T-cell (primary cell): ENCODE data around the gene CAMKV. TPM values are rescaled to one million over a fixed set of nuclear protein-coding genes. Genes with fewer than 3 reads are reported as not detected.

Source experiments
- ATAC-seq, 4 experiments: fragments of 200-7000 bp in 3 of 4; fragments of 150-1000 bp in 1 of 4; cut with Tn5 transposase; replicated peaks in 1 of 4; 1 replicate in 3 of 4; 2 replicates in 1 of 4; pipeline ENCODE4 v1.10.0; 2021; ENCODE audit warnings: moderate library complexity in 3 of 4, mild to moderate bottlenecking in 2 of 4, moderate number of reproducible peaks in 1 of 4
- CTCF ChIA-PET, 2 donors: fragments of 300-600 bp; sonication (Branson Sonifier 250); formaldehyde crosslinking; loops; one replicate each; lab custom pipeline; 2022; ENCODE audit warnings: antibody characterized with exemption in 2 of 2; lab: Charles Lee
- POLR2A ChIA-PET, 2 donors: fragments of 300-600 bp; sonication (Branson Sonifier 250); formaldehyde crosslinking; loops; one replicate each; lab custom pipeline; 2022; ENCODE audit warnings: antibody characterized with exemption in 2 of 2; lab: Charles Lee
- DNase-seq, 35 experiments: peaks; one replicate each; pipeline versions ENCODE4 v3.0.0 to v3.0.0-alpha.2; 2013 to 2023
- H3K27ac ChIP-seq: one replicate; pipeline ENCODE4 v1.5.1; 2013; ENCODE audit warnings: low read length
- H3K27me3 ChIP-seq, 2 experiments: replicated peaks in 1 of 2; 1 replicate in 1 of 2; 2 replicates in 1 of 2; pipeline versions ENCODE4 v1.6.1 to v1.7.0; 2013; ENCODE audit warnings: low read length in 1 of 2, mixed read lengths in 1 of 2; ENCODE audit not compliant: control insufficient read depth in 2 of 2, insufficient read depth in 2 of 2; ENCODE audit errors: extremely low read depth in 1 of 2
- H3K36me3 ChIP-seq, 2 donors: 1 replicate in 1 of 2; 2 replicates in 1 of 2; pipeline versions ENCODE4 v1.6.1 to v1.7.0; 2013; ENCODE audit warnings: low read length in 1 of 2; ENCODE audit not compliant: control insufficient read depth in 2 of 2, insufficient read depth in 1 of 2; ENCODE audit errors: extremely low read depth in 1 of 2
- H3K4me1 ChIP-seq, 2 experiments: 1 replicate in 1 of 2; 2 replicates in 1 of 2; pipeline versions ENCODE4 v1.6.1 to v1.7.0; 2013; ENCODE audit warnings: low read length in 2 of 2, mixed read lengths in 1 of 2; ENCODE audit not compliant: insufficient read depth in 2 of 2, control insufficient read depth in 1 of 2; ENCODE audit errors: extremely low read depth in 1 of 2
- H3K4me3 ChIP-seq, 2 donors: 1 replicate in 1 of 2; 2 replicates in 1 of 2; pipeline versions ENCODE4 v1.5.1 to v1.7.0; 2013; ENCODE audit warnings: mild to moderate bottlenecking in 2 of 2, low read length in 1 of 2, moderate library complexity in 1 of 2; ENCODE audit not compliant: control insufficient read depth in 1 of 2; ENCODE audit errors: extremely low read depth in 1 of 2
- H3K9me3 ChIP-seq: 2 replicates; pipeline ENCODE4 v1.7.0; 2013
- H3K27ac Mint-ChIP-seq, 2 donors: one replicate each; pipeline ENCODE4 v1.8.0; 2020 to 2021; ENCODE audit warnings: mild to moderate bottlenecking in 2 of 2, mixed read lengths in 2 of 2
- H3K27me3 Mint-ChIP-seq, 2 donors: one replicate each; pipeline ENCODE4 v1.8.0; 2021 to 2022; ENCODE audit warnings: mixed read lengths in 2 of 2
- H3K36me3 Mint-ChIP-seq: one replicate; pipeline ENCODE4 v1.8.0; 2021; ENCODE audit warnings: mixed read lengths
- H3K4me1 Mint-ChIP-seq, 3 donors: one replicate each; pipeline ENCODE4 v1.8.0; 2020 to 2022; ENCODE audit warnings: mixed read lengths in 3 of 3, mild to moderate bottlenecking in 1 of 3
- H3K4me3 Mint-ChIP-seq, 3 donors: one replicate each; pipeline ENCODE4 v1.8.0; 2020 to 2022; ENCODE audit warnings: mild to moderate bottlenecking in 3 of 3, mixed read lengths in 3 of 3, moderate library complexity in 3 of 3
- H3K9me3 Mint-ChIP-seq, 3 donors: one replicate each; pipeline ENCODE4 v1.8.0; 2020 to 2022; ENCODE audit warnings: mixed read lengths in 3 of 3
- WGBS: methylation state at CpG from one replicate; pipeline ENCODE4 v1.1.5; 2013; ENCODE audit warnings: missing lambda C conversion rate; ENCODE audit not compliant: insufficient coverage; 5-methylcytosine and 5-hydroxymethylcytosine counted together
- total RNA-seq, 35 experiments: library from RNA in 6 of 35; stranded (reverse) in 6 of 35; fragments of 120-200 nt in 1 of 35; gene quantifications; one replicate each; pipeline versions ENCODE4 v1.2.1 to v1.2.4 and lab custom pipeline; 2013 to 2026

The CAMKV gene
- total RNA-seq, 5 donors from 2014 or later (not counting 1 experiment from before 2014, with no cell fraction given) = 0.18 to 0.35 (median 0.28) TPM; not detected in 2

DNA sequence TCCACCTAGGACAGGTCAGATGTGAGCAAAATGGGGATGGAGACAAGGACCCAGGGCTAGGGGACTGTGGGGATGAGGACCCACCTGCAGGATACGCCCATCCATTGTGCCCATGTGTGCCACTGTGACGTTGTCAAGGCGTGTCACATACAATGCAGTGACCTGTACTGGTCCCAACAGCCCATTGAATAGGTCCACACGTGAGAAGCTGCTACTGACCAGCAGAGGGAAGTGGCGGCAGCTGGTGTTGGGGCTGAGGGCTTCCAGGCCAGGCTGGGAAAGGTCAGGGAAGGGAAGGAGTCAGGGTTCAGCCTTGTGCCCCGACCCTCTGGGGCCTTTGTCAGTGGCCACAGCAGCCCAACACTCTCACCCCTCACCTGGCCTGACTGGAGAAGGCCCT, 29.3 kb upstream of the CAMKV start:
- Histone ChIP-seq H3K4me1 (peaks cover 2 to 9% of the 10 kb centered on the region in 2 experiments), H3K4me3 (no peak overlapping the region), H3K27ac (no peak overlapping the region), H3K36me3 (no peaks in the 10 kb centered on the region), H3K9me3 (no peaks in the 10 kb centered on the region), H3K27me3 (no peaks in the 10 kb centered on the region)
- 79% methylated on average over 3 of the region's 6 CpGs for WGBS
- H3K36me3 Mint-ChIP-seq = no peaks in the 10 kb centered on the region
- ChIA-PET CTCF (no interaction called here), POLR2A (no interaction called here)
- H3K9me3 Mint-ChIP-seq = no peaks in the 10 kb centered on the region
- no peak overlapping the region for H3K4me3 Mint-ChIP-seq
- no peak overlapping the region for H3K27ac Mint-ChIP-seq
- ATAC-seq = no peak
- H3K4me1 Mint-ChIP-seq = peaks cover 3 to 9% (median 5%) of the 10 kb centered on the region in 3 donors
- no peaks in the 10 kb centered on the region for H3K27me3 Mint-ChIP-seq
- DNase-seq = no peak

DNA sequence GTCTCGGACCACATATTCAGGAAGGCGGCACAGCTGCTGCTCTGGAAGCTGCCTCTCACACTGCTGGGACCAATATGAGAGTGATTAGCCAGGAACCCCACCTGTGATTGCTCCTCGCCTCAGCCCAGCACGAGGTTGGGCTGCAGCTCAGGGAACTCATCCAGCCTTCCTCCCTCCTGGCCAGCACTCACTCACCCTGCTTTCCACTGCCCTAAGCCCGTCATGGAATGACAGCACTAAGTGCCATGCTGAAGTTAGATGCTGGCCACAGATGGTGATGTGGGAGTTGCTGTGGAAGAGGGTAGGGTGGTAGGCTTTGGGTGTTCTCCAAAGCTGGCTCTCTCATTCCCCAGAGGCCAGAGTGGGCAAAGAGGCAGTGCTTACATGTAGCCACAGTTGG, 26.6 kb upstream of the CAMKV start:
- ATAC-seq (no peak), DNase-seq (no peak)
- Histone ChIP-seq H3K27ac (no peak overlapping the region), H3K27me3 (no peaks in the 10 kb centered on the region), H3K9me3 (no peaks in the 10 kb centered on the region), H3K4me1 (no peaks in the 10 kb centered on the region), H3K4me3 (no peak overlapping the region), H3K36me3 (no peaks in the 10 kb centered on the region)
- 94% methylated on average over 2 of the region's 5 CpGs for WGBS
- no peaks in the 10 kb centered on the region for H3K36me3 Mint-ChIP-seq
- no peak overlapping the region for H3K27ac Mint-ChIP-seq
- no peak overlapping the region for H3K4me3 Mint-ChIP-seq
- no peaks in the 10 kb centered on the region for H3K9me3 Mint-ChIP-seq
- peaks cover 0 to 3% (median 1%) of the 10 kb centered on the region in 3 donors for H3K4me1 Mint-ChIP-seq
- ChIA-PET CTCF (no interaction called here), POLR2A (interaction anchor here in 1 of 2 donors (0.5 kb wide), 1 partner anchor 18 kb away, joined by 6 read pairs; no protein-coding TSS in a partner anchor)
- H3K27me3 Mint-ChIP-seq = no peaks in the 10 kb centered on the region

DNA sequence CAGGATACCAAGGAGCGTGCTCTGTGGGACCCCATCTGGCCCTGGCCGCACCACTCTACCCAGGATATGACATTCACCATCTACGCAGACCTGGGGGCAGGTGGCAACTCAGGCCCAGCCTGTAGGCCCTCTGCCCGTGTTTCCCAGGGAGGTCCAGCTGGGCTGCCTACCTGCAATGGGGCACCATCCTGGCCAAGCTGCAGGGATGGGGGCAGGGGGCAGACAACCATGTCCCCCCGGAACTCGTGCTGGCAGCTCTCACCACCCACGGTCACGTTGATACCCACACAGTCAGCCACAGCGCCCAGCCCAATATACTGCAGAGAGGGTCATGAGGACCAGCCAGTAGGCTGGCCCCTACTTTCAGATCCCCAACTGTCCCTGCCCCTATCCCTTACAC, 26.1 kb upstream of the CAMKV start:
- no peaks in the 10 kb centered on the region for H3K36me3 Mint-ChIP-seq
- H3K9me3 Mint-ChIP-seq = no peaks in the 10 kb centered on the region
- no peaks in the 10 kb centered on the region for H3K4me1 Mint-ChIP-seq
- ChIA-PET POLR2A (interaction anchor here in 1 of 2 donors (0.5 kb wide), 1 partner anchor 18 kb away, joined by 6 read pairs; no protein-coding TSS in a partner anchor), CTCF (no interaction called here)
- Histone ChIP-seq H3K36me3 (no peaks in the 10 kb centered on the region), H3K27ac (no peak overlapping the region), H3K27me3 (no peaks in the 10 kb centered on the region), H3K9me3 (no peaks in the 10 kb centered on the region), H3K4me3 (no peak overlapping the region), H3K4me1 (no peaks in the 10 kb centered on the region)
- H3K4me3 Mint-ChIP-seq = no peak overlapping the region
- no peak overlapping the region for H3K27ac Mint-ChIP-seq
- ATAC-seq = no peak
- no peaks in the 10 kb centered on the region for H3K27me3 Mint-ChIP-seq
- DNase-seq = no peak
- 94% methylated on average over 8 of the region's 9 CpGs for WGBS

DNA sequence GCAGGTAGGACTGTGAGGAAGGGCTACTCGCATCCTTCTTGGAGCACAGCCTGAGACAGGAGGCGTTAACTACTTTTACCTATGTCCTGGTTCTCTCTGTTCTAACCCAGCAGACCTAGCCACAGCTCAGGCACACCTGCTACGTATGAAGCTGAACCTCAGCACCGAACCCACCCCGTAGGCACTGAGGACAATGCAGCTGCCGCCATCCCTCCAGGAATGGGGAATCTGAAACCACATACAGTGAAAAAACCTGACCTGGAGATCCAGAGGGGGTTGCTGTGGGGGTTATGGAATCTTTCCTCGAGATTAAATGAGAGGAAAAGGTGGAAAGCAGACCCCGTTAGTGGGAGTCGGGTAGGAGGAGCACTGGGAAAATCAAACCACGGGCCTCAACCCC, 19.6 kb upstream of the CAMKV start:
- no peaks in the 10 kb centered on the region for H3K4me1 ChIP-seq

DNA sequence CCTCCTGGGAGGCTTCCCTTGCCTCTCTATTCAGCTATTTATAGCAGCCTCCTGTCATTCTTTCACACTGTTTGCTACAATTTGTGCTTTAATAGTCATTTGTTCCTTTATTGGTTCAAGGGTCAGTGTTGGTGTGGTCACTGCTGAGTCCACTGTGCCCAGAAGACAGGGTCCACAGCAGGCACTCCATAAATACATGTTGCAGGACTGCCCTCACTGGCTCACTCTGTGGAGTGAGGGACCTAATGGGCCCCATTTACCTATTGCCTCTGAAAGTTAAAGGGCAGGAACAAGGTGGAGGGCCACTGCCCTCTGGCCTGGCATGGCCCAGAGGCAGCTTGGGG, 17.2 kb upstream of the CAMKV start:
- Mint-ChIP-seq H3K27ac (no peak overlapping the region), H3K27me3 (peaks cover under 1% of the 10 kb centered on the region in 2 donors), H3K4me1 (no peaks in the 10 kb centered on the region), H3K36me3 (no peaks in the 10 kb centered on the region), H3K9me3 (no peaks in the 10 kb centered on the region), H3K4me3 (no peak overlapping the region)
- no peaks in the 10 kb centered on the region for H3K36me3 ChIP-seq
- no peak for DNase-seq
- H3K27me3 ChIP-seq = no peaks in the 10 kb centered on the region
- H3K4me3 ChIP-seq = no peak overlapping the region
- H3K9me3 ChIP-seq = no peaks in the 10 kb centered on the region
- ChIA-PET POLR2A (no interaction called here), CTCF (interaction anchor here in 1 of 2 donors (0.5 kb wide), 1 partner anchor 320 kb away, joined by 4 read pairs; no protein-coding TSS in a partner anchor)
- no peak overlapping the region for H3K27ac ChIP-seq
- ATAC-seq = no peak
- no peaks in the 10 kb centered on the region for H3K4me1 ChIP-seq

More for the DNA sequence above, 19.6 kb upstream of the CAMKV start:
- Histone ChIP-seq H3K27ac (no peak overlapping the region), H3K27me3 (no peaks in the 10 kb centered on the region), H3K36me3 (no peaks in the 10 kb centered on the region), H3K4me3 (no peak overlapping the region), H3K9me3 (no peaks in the 10 kb centered on the region)
- H3K36me3 Mint-ChIP-seq = no peaks in the 10 kb centered on the region
- H3K4me1 Mint-ChIP-seq = no peaks in the 10 kb centered on the region
- ChIA-PET CTCF (interaction anchor here in 1 of 2 donors (0.5 kb wide), 1 partner anchor 629 kb away, joined by 4 read pairs; no protein-coding TSS in a partner anchor), POLR2A (no interaction called here)
- H3K27ac Mint-ChIP-seq = no peak overlapping the region
- ATAC-seq (no peak), DNase-seq (no peak)
- H3K4me3 Mint-ChIP-seq = no peak overlapping the region
- 72% methylated on average over 3 of the region's 10 CpGs for WGBS
- no peaks in the 10 kb centered on the region for H3K9me3 Mint-ChIP-seq
- H3K27me3 Mint-ChIP-seq = no peaks in the 10 kb centered on the region

DNA sequence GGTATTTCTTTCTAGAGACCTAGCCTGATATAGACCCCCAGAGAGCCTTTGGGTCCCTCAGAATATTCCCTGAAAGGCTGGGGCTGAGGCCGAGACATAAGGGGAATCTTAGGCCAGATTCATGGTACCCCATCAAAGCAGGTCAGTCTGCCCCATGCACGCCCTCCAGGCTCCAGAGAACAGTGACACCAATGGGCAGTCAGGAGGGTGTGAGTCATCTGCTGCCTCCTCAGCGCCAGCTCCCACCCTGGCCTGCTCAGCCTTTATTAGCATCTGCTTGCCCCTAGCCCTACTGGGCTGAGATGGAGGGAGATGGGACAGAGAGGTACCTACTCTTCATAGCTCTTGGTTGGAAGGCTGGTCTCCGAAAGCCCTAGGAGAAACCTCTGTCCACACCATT, 14.3 kb upstream of the CAMKV start:
- Mint-ChIP-seq H3K4me1 (no peaks in the 10 kb centered on the region), H3K27ac (no peak overlapping the region), H3K36me3 (no peaks in the 10 kb centered on the region), H3K4me3 (no peak overlapping the region), H3K27me3 (peaks cover 2 to 3% of the 10 kb centered on the region in 2 donors), H3K9me3 (no peaks in the 10 kb centered on the region)
- CTCF ChIA-PET = no interaction called here
- Histone ChIP-seq H3K4me1 (no peaks in the 10 kb centered on the region), H3K36me3 (no peaks in the 10 kb centered on the region), H3K27me3 (peaks cover 0 to 11% of the 10 kb centered on the region in 2 experiments), H3K27ac (no peak overlapping the region), H3K4me3 (no peak overlapping the region), H3K9me3 (no peaks in the 10 kb centered on the region)
- ATAC-seq (no peak), DNase-seq (no peak)
- POLR2A ChIA-PET = no interaction called here
- 52% methylated on average over 2 of the region's 4 CpGs for WGBS

DNA sequence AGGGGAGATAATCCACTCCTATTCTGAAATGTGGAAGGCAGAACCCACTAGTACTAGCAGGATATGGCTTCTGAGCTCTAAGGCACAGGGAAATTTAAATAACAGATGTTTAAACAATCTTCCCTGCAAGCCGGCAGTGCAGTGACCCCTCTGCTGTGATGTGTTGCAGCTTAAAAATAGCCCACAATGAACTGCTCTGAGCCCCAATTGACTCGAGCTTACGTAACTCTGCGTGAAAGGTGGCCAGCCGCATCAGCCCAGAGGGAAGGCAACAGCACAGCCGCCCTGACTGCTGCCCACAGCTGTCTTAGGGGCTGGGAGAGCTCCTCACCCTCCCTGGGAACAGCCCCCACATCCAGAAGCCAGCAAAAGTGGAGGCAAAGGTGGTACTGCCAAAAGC, 12.5 kb upstream of the CAMKV start:
- Histone ChIP-seq H3K4me3 (no peak overlapping the region), H3K36me3 (no peaks in the 10 kb centered on the region), H3K4me1 (no peaks in the 10 kb centered on the region), H3K9me3 (no peaks in the 10 kb centered on the region), H3K27ac (no peak overlapping the region), H3K27me3 (peaks cover 0 to 11% of the 10 kb centered on the region in 2 experiments)
- Mint-ChIP-seq H3K4me3 (no peak overlapping the region), H3K27me3 (peaks cover 2 to 3% of the 10 kb centered on the region in 2 donors), H3K27ac (no peak overlapping the region), H3K9me3 (no peaks in the 10 kb centered on the region), H3K36me3 (no peaks in the 10 kb centered on the region), H3K4me1 (no peaks in the 10 kb centered on the region)
- DNase-seq = no peak
- ATAC-seq = no peak
- 68% methylated on average over 6 of the region's 6 CpGs for WGBS
- ChIA-PET POLR2A (interaction anchor here in 1 of 2 donors (0.5 kb wide), 1 partner anchor 1440 kb away, joined by 16 read pairs; no protein-coding TSS in a partner anchor), CTCF (no interaction called here)
